Measurements from ENCODE around the gene FOXC2. TPM values are rescaled to one million over a fixed set of nuclear protein-coding genes. Genes with fewer than 3 reads are reported as not detected.

FOXC2 gene
- total RNA-seq, 1 donor from 2014 or later: not detected

DNA sequence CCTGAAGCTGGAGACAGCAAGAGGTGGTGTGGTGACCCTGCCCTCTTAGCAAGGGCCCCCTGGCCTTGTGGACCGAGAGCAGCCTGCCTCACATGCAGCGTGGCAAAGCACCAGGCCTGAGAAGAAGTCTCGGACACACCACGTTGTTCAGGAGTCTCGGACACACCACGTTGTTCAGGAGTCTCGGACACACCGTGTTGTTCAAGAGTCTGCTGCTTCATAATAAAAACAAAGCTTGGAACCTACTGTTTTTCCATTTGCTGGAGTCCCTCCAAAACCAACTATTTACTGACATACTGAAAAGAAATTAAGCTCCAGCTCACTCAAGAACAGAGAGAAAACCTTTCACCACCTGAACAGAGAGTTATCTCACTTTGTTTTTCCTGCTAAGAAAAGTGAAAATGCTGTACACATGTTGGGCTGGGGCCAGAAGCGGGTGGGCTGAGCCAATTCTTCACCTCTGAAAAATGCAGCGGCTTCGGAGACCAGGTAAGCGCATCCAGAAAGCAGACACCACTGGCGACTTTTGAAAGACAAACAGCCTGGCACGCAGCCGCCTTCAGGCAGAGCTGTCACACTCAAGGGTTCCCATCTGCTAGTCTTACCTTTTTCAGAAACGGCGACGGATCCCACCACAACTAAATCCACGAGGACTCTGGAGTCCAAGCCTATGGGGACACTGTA, 20.5 kb upstream of the FOXC2 start:
- CTCF ChIA-PET: no interaction called here
- no peaks in the 10 kb centered on the region for H3K4me1 Mint-ChIP-seq
- intact Hi-C loops (cut with micrococcal nuclease): no loop called here
- no peak for DNase-seq
- H3K36me3 Mint-ChIP-seq (ENCODE audit: low read depth): peaks cover 78% of the 10 kb centered on the region
- H3K9me3 Mint-ChIP-seq: no peaks in the 10 kb centered on the region
- H3K27me3 Mint-ChIP-seq: no peaks in the 10 kb centered on the region
- H3K4me3 Mint-ChIP-seq: no peak overlapping the region
- no peak overlapping the region for H3K27ac Mint-ChIP-seq
- POLR2A ChIA-PET: no interaction called here
- TF ChIP-seq, protein P1, sequence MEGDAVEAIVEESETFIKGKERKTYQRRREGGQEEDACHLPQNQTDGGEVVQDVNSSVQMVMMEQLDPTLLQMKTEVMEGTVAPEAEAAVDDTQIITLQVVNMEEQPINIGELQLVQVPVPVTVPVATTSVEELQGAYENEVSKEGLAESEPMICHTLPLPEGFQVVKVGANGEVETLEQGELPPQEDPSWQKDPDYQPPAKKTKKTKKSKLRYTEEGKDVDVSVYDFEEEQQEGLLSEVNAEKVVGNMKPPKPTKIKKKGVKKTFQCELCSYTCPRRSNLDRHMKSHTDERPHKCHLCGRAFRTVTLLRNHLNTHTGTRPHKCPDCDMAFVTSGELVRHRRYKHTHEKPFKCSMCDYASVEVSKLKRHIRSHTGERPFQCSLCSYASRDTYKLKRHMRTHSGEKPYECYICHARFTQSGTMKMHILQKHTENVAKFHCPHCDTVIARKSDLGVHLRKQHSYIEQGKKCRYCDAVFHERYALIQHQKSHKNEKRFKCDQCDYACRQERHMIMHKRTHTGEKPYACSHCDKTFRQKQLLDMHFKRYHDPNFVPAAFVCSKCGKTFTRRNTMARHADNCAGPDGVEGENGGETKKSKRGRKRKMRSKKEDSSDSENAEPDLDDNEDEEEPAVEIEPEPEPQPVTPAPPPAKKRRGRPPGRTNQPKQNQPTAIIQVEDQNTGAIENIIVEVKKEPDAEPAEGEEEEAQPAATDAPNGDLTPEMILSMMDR (IDR thresholded peaks at IDR 0.05): no peak
- ATAC-seq (ENCODE audit: low read depth): no peak

- Mint-ChIP-seq H3K36me3 (ENCODE audit: low read depth) (peaks cover 77% of the 10 kb centered on the region), H3K4me3 (no peak overlapping the region), H3K27ac (no peak overlapping the region), H3K9me3 (no peaks in the 10 kb centered on the region), H3K27me3 (no peaks in the 10 kb centered on the region), H3K4me1 (no peaks in the 10 kb centered on the region)
- ChIA-PET CTCF (no interaction called here), POLR2A (no interaction called here)
- intact Hi-C loops (cut with micrococcal nuclease): no loop called here
- ATAC-seq (ENCODE audit: low read depth) (no peak), DNase-seq (no peak)
- TF ChIP-seq, protein P1 (IDR thresholded peaks at IDR 0.05): no peak
Measured at GRCh38 chr16:86546638-86547013, 20.0 kb upstream of the FOXC2 start.

DNA sequence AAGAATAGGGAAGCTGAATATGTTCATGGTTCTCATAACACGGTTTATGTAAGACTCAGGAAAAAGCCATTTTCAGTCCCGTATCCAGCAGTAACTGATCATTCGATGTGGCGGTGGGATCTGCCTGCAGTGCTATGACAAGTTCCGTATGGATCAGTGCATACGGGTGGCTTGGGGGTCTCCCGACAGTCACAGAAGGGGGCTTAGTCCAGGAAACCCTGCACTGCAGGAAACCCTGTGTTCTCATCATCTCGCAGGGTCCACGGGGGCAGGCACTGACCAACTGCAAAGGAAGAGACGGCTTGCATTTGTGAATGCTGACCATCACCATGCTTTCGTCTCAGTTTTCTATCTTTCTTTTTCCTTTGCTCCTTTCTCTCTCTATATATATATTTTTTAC, 19.3 kb upstream of the FOXC2 start:
- Mint-ChIP-seq H3K27ac (no peak overlapping the region), H3K4me1 (no peaks in the 10 kb centered on the region), H3K36me3 (ENCODE audit: low read depth) (peaks cover 77% of the 10 kb centered on the region), H3K4me3 (no peak overlapping the region), H3K9me3 (no peaks in the 10 kb centered on the region), H3K27me3 (no peaks in the 10 kb centered on the region)
- ChIA-PET CTCF (no interaction called here), POLR2A (no interaction called here)
- TF ChIP-seq, protein P1 (IDR thresholded peaks at IDR 0.05): no peak
- DNase-seq: no peak
- no peak for ATAC-seq (ENCODE audit: low read depth)
- intact Hi-C loops (cut with micrococcal nuclease): no loop called here

- ATAC-seq (ENCODE audit: low read depth): no peak
- Mint-ChIP-seq H3K9me3 (no peaks in the 10 kb centered on the region), H3K4me3 (no peak overlapping the region), H3K4me1 (peaks cover 10% of the 10 kb centered on the region), H3K27me3 (no peaks in the 10 kb centered on the region), H3K36me3 (ENCODE audit: low read depth) (peaks cover 66% of the 10 kb centered on the region), H3K27ac (no peak overlapping the region)
- intact Hi-C loops (cut with micrococcal nuclease): no loop called here
- TF ChIP-seq, protein P1 (IDR thresholded peaks at IDR 0.05): no peak
- ChIA-PET CTCF (no interaction called here), POLR2A (no interaction called here)
- DNase-seq: no peak
Measured at GRCh38 chr16:86549076-86549892, 17.3 kb upstream of the FOXC2 start.

DNA sequence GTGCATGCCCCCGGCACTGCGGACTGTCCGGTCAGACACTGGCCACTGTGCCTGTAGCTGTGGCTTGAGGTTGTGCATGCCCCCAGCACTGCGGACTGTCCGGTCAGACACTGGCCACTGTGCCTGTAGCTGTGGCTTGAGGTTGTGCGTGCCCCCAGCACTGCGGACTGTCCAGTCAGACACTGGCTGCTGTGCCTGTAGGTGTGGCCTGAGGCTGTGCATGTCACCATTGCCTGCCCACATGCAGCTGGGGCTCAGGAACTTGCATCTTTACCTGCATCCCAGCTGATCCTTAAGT, 16.8 kb upstream of the FOXC2 start:
- Mint-ChIP-seq H3K4me3 (no peak overlapping the region), H3K36me3 (ENCODE audit: low read depth) (peaks cover 62% of the 10 kb centered on the region), H3K9me3 (no peaks in the 10 kb centered on the region), H3K27me3 (no peaks in the 10 kb centered on the region), H3K4me1 (peaks cover 12% of the 10 kb centered on the region), H3K27ac (no peak overlapping the region)
- TF ChIP-seq, protein P1 (IDR thresholded peaks at IDR 0.05): no peak
- DNase-seq (no peak), ATAC-seq (ENCODE audit: low read depth) (no peak)
- ChIA-PET CTCF (no interaction called here), POLR2A (no interaction called here)
- intact Hi-C loops (cut with micrococcal nuclease): no loop called here

All from activated B cell treated with CpG ODN at 0.5 μM for 24 hours (primary cell).